A673 (cell line): Measurements from ENCODE around the gene KCNMA1. TPM values are rescaled to one million over a fixed set of nuclear protein-coding genes. Genes with fewer than 3 reads are reported as not detected.

ENCODE experiments used
- BruUV-seq: library from RNA; stranded (reverse); fragments of 400-500 nt; replicated peaks from 2 replicates; lab custom pipeline; 2021; lab: Mats Ljungman, UMichigan
- CTCF ChIA-PET: fragments of 300-600 bp; sonication (Branson Sonifier 250); formaldehyde crosslinking; loops from one replicate; lab custom pipeline; 2022; ENCODE audit warnings: antibody characterized with exemption; lab: Charles Lee
- POLR2A ChIA-PET: fragments of 300-600 bp; sonication (Branson Sonifier 250); formaldehyde crosslinking; loops from one replicate; lab custom pipeline; 2022; ENCODE audit warnings: antibody characterized with exemption; ENCODE audit not compliant: low non-redundant PET; lab: Charles Lee
- DNase-seq: peaks from one replicate; pipeline ENCODE4 v3.0.0-alpha.2; 2015; ENCODE audit warnings: low spot score
- H3K27ac ChIP-seq: fragments of 200-600 bp; sonication (generic); 2 replicates; pipeline ENCODE4 v1.5.1; 2016; ENCODE audit warnings: mixed run types, low read depth, mild to moderate bottlenecking, mixed read lengths, antibody characterized with exemption, low read length; ENCODE audit not compliant: poor library complexity, severe bottlenecking
- H3K27me3 ChIP-seq: fragments of 200-600 bp; sonication (generic); replicated peaks from 2 replicates; pipeline ENCODE4 v1.6.1; 2017; ENCODE audit warnings: mixed run types, low read depth, mild to moderate bottlenecking, mixed read lengths, antibody characterized with exemption, low read length; ENCODE audit not compliant: insufficient read depth, poor library complexity
- H3K36me3 ChIP-seq: fragments of 200-600 bp; sonication (generic); 2 replicates; pipeline ENCODE4 v1.6.1; 2016; ENCODE audit warnings: mixed run types, mild to moderate bottlenecking, mixed read lengths, antibody characterized with exemption, low read length; ENCODE audit not compliant: insufficient read depth, poor library complexity, severe bottlenecking
- H3K4me1 ChIP-seq: fragments of 200-600 bp; sonication (generic); 2 replicates; pipeline ENCODE4 v1.6.1; 2017; ENCODE audit warnings: mixed run types, mild to moderate bottlenecking, mixed read lengths, antibody characterized with exemption, low read length; ENCODE audit not compliant: insufficient read depth, poor library complexity, severe bottlenecking
- H3K4me3 ChIP-seq: fragments of 200-600 bp; sonication (generic); 2 replicates; pipeline ENCODE4 v1.5.1; 2016; ENCODE audit warnings: low read depth, mixed run types, mild to moderate bottlenecking, mixed read lengths, low read length; ENCODE audit not compliant: poor library complexity, severe bottlenecking
- H3K9me3 ChIP-seq: fragments of 200-600 bp; sonication (generic); 2 replicates; pipeline ENCODE4 v1.6.1; 2016; ENCODE audit warnings: mixed run types, low read depth, mild to moderate bottlenecking, mixed read lengths, antibody characterized with exemption, low read length; ENCODE audit not compliant: poor library complexity, severe bottlenecking
- EZH2 ChIP-seq: fragments of 200-600 bp; sonication (generic); IDR thresholded peaks from 2 replicates; pipeline ENCODE4 v1.6.1; 2017; ENCODE audit warnings: borderline replicate concordance, low read depth, mild to moderate bottlenecking, mixed read lengths, antibody characterized with exemption, low read length; ENCODE audit not compliant: poor library complexity, severe bottlenecking
- intact Hi-C: fragments of 100-400 bp; cut with micrococcal nuclease; formaldehyde crosslinking; loops from one replicate; pipeline ENCODE4 v1.10.0; 2022; ENCODE audit not compliant: unreplicated experiment
- total RNA-seq: library from RNA; stranded (reverse); gene quantifications from 2 replicates; pipeline ENCODE4 v1.2.3, GENCODE V29; 2021
- TF ChIP-seq, protein P1 (sequence below): fragments of 300-800, 200-600 bp; sonication (generic); conservative IDR thresholded peaks from 2 replicates; pipeline ENCODE4 v1.5.1; 2017; ENCODE audit warnings: low read depth, mild to moderate bottlenecking, antibody characterized with exemption, low read length, moderate library complexity, mixed read lengths

Gene KCNMA1
- total RNA-seq, 1 experiment from 2014 or later, result 0.84 TPM

DNA sequence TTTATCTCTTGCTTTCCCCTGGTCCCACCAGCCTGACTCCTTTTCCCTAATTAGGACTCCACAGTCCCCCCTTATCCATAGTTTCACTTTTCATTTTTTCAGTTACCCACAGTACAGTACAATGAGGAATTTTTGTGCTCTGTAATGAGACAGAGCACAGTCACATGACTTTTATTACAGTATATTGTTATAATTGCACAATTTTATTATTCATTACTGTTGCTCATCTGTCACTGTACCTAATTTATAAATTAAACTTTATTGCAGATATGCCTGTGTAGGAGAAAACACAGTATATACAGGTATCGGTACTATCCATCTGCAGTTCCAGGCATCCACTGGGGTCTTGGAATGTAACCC is 125.4 kb downstream of the KCNMA1 start:
- Histone ChIP-seq H3K4me3 (no peak overlapping the region), H3K9me3 (no peaks in the 10 kb centered on the region), H3K4me1 (no peaks in the 10 kb centered on the region), H3K27ac (no peak overlapping the region), H3K36me3 (no peaks in the 10 kb centered on the region), H3K27me3 (no peaks in the 10 kb centered on the region)
- ChIA-PET POLR2A (no interaction called here), CTCF (no interaction called here)
- no peak for TF ChIP-seq EZH2
- TF ChIP-seq, protein P1, sequence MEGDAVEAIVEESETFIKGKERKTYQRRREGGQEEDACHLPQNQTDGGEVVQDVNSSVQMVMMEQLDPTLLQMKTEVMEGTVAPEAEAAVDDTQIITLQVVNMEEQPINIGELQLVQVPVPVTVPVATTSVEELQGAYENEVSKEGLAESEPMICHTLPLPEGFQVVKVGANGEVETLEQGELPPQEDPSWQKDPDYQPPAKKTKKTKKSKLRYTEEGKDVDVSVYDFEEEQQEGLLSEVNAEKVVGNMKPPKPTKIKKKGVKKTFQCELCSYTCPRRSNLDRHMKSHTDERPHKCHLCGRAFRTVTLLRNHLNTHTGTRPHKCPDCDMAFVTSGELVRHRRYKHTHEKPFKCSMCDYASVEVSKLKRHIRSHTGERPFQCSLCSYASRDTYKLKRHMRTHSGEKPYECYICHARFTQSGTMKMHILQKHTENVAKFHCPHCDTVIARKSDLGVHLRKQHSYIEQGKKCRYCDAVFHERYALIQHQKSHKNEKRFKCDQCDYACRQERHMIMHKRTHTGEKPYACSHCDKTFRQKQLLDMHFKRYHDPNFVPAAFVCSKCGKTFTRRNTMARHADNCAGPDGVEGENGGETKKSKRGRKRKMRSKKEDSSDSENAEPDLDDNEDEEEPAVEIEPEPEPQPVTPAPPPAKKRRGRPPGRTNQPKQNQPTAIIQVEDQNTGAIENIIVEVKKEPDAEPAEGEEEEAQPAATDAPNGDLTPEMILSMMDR, result no peak
- BruUV-seq, result no TSS peak
- no peak for DNase-seq
- intact Hi-C loops, result no loop called here

DNA sequence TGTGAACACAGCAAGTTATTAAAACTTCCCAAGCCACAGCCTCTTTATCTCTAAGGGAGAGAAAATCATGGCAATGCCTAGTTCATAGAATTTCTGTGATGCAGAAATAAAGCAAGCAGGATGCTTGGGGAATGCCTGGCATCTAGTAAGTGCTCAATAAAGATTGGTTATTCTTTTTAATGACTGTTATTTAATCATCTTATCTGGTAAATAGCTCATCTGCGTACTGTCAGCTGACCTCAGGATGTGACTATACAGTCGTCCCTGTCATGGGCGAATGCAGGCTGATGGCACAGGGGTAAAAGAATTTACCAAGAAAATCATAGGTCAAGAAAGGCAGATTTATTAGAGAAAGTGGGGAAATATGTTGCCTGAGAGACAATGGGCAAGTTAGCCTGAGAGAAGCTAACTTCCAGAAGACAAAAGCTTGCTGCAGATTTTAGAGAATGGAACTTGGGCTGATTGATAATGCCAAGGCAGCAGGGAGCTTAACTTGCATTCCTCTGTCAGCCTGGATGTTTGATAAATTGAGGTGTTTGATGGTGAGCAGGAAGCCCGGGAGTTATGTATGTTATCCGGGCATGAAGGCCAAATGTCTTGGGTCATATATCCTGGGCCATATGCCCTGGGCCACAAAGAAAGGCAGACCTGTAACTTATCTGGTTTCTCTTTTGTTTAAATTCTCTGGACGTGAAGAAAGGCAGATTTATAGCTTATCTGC is 126.0 kb downstream of the KCNMA1 start:
- no peak for DNase-seq
- H3K4me3 ChIP-seq, result no peak overlapping the region
- intact Hi-C loops, result no loop called here
- no peaks in the 10 kb centered on the region for H3K27me3 ChIP-seq
- BruUV-seq, result no TSS peak
- TF ChIP-seq, protein P1, result no peak
- no peak for TF ChIP-seq EZH2
- ChIA-PET CTCF (no interaction called here), POLR2A (no interaction called here)
- H3K9me3 ChIP-seq, result no peaks in the 10 kb centered on the region
- no peak overlapping the region for H3K27ac ChIP-seq
- H3K36me3 ChIP-seq, result no peaks in the 10 kb centered on the region
- no peaks in the 10 kb centered on the region for H3K4me1 ChIP-seq

DNA sequence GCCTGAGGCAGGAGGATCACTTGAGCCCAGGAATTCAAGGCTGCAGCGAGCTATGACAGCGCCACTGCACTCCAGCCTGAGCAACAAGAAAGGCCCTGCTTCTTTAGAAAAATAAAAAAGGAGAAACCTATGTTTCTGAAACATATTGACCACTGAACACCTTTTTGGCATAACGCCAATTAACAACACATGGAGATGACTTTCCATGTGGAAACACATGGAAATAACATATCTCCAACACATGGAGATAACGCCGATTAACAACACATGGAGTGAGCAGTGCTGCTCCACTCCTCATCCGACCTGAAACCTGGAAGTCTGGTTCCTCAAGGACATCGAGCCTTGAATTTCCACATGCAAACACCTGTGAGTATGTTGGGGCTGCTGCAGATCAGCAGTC is 126.9 kb downstream of the KCNMA1 start:
- ChIA-PET POLR2A (no interaction called here), CTCF (no interaction called here)
- Histone ChIP-seq H3K4me1 (no peaks in the 10 kb centered on the region), H3K4me3 (no peak overlapping the region), H3K27ac (no peak overlapping the region), H3K36me3 (no peaks in the 10 kb centered on the region), H3K9me3 (no peaks in the 10 kb centered on the region), H3K27me3 (peaks cover under 1% of the 10 kb centered on the region)
- no peak for DNase-seq
- intact Hi-C loops, result no loop called here
- no TSS peak for BruUV-seq
- no peak for TF ChIP-seq EZH2
- TF ChIP-seq, protein P1, result no peak
